ENCODE measurements around the gene CDKN2D. TPM values are rescaled to one million over a fixed set of nuclear protein-coding genes. Genes with fewer than 3 reads are reported as not detected.
A peak's percentile ranks its signal among the peaks of the same experiment; 100 is the strongest.
"Not testable (repeated sequence)": the region's sequence is repeated elsewhere in the genome, so short reads cannot be mapped to it uniquely, and the experiment has no call there.

The CDKN2D gene
- total and polyA plus RNA-seq, 10 of the 15 experiments (the other 5 are each of a cell fraction or from before 2014, with no cell fraction given): 0.53 to 17.2 (median 6.7) TPM

DNA sequence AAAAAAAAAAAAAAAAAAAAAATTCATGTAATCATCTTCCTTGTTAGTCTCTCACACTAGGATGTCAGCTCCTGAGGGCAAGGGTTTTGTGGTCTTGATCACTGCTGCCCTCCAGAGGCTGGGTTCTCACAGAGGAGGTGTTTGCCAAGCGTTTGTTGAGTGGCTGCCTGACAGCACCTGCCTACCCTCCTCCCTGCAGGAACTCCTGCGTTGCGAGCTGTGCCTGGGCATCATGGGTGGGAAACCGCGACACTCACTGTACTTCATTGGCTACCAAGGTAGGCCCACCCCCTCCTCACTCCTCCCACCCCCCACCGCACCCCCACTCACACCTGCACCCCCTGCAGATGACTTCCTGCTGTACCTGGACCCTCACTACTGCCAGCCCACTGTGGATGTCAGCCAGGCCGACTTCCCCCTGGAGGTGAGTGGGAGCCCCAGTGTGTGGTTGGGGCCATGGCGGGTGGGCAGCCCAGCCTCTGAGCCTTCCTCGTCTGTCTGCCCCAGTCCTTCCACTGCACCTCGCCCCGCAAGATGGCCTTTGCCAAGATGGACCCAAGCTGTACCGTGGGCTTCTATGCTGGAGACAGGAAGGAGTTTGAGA lies 17.0 kb downstream of the CDKN2D start:
- no peaks in the 10 kb centered on the region for H3K27me3 ChIP-seq (replicated peaks in 1 of 2; ENCODE audit: control insufficient read depth in 2 of 2, insufficient read depth in 2 of 2, low read length in 1 of 2)
- H3K27ac ChIP-seq (ENCODE audit: control insufficient read depth, insufficient read depth): no peak overlapping the region
- ChIA-PET POLR2A (interaction anchor here (0.6 to 1.6 kb wide), 3 partner anchors 9 to 869 kb away, joined by 3 to 5 read pairs (median 4); no protein-coding TSS in a partner anchor), RAD21 (ENCODE audit: unreplicated experiment) (interaction anchor here (1.6 to 2.0 kb wide), 2 partner anchors 9 to 10 kb away, joined by 4 to 5 read pairs; no protein-coding TSS in a partner anchor), SMC1A (ENCODE audit: uncharacterized antibody, unreplicated experiment) (interaction anchor here (0.6 kb wide), 1 partner anchor 107 kb away, joined by 5 read pairs; no protein-coding TSS in a partner anchor), CTCF (interaction anchor here (0.6 to 1.8 kb wide), 6 partner anchors 10 to 269 kb away, joined by 3 to 4 read pairs (median 4); no protein-coding TSS in a partner anchor)
- no TSS peak for BruUV-seq (replicated peaks)
- intact Hi-C loops (cut with micrococcal nuclease; ENCODE audit: unreplicated experiment): no loop called here
- no peak overlapping the region for H3K4me3 ChIP-seq
- H3K79me2 ChIP-seq (ENCODE audit: control insufficient read depth, insufficient read depth, low read length): no peaks in the 10 kb centered on the region; the same call in 1 of the 2 replicates
- H4K20me1 ChIP-seq (ENCODE audit: control insufficient read depth, insufficient read depth): no peaks in the 10 kb centered on the region
- H3K9ac ChIP-seq (ENCODE audit: control insufficient read depth, insufficient read depth, low read length): no peak overlapping the region
- FAIRE-seq: no peak
- H3K4me1 ChIP-seq (ENCODE audit: control insufficient read depth, insufficient read depth, low read length): peaks cover 46% of the 10 kb centered on the region
- TF ChIP-seq RFX5 (IDR thresholded peaks at IDR 0.05; ENCODE audit: low read depth, low read length): no peak
- TF ChIP-seq RUNX3 (IDR thresholded peaks at IDR 0.05; ENCODE audit: low read length): 0 out of 2 replicates have a peak, but pooled peaks have one; percentile 5
- peak; percentile 57 for TF ChIP-seq POLR2A (IDR thresholded peaks at IDR 0.05; ENCODE audit: low read depth, low read length)
- TF ChIP-seq, protein P1, sequence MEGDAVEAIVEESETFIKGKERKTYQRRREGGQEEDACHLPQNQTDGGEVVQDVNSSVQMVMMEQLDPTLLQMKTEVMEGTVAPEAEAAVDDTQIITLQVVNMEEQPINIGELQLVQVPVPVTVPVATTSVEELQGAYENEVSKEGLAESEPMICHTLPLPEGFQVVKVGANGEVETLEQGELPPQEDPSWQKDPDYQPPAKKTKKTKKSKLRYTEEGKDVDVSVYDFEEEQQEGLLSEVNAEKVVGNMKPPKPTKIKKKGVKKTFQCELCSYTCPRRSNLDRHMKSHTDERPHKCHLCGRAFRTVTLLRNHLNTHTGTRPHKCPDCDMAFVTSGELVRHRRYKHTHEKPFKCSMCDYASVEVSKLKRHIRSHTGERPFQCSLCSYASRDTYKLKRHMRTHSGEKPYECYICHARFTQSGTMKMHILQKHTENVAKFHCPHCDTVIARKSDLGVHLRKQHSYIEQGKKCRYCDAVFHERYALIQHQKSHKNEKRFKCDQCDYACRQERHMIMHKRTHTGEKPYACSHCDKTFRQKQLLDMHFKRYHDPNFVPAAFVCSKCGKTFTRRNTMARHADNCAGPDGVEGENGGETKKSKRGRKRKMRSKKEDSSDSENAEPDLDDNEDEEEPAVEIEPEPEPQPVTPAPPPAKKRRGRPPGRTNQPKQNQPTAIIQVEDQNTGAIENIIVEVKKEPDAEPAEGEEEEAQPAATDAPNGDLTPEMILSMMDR (IDR thresholded peaks at IDR 0.05 in 2 of 3, conservative IDR thresholded peaks at IDR 0.05 in 1 of 3; ENCODE audit: control insufficient read depth in 2 of 3, extremely low read depth in 1 of 3, insufficient read depth in 1 of 3, low read depth in 3 of 3, low read length in 3 of 3): 0 out of 6 replicates have a peak, but pooled peaks of 2 of the 3 experiments have one; percentile 5 to 8
- TF ChIP-seq CEBPB (IDR thresholded peaks at IDR 0.05; ENCODE audit: borderline replicate concordance in 1 of 2, low read depth in 2 of 2, low read length in 2 of 2): no peak
- TF ChIP-seq, protein P2, sequence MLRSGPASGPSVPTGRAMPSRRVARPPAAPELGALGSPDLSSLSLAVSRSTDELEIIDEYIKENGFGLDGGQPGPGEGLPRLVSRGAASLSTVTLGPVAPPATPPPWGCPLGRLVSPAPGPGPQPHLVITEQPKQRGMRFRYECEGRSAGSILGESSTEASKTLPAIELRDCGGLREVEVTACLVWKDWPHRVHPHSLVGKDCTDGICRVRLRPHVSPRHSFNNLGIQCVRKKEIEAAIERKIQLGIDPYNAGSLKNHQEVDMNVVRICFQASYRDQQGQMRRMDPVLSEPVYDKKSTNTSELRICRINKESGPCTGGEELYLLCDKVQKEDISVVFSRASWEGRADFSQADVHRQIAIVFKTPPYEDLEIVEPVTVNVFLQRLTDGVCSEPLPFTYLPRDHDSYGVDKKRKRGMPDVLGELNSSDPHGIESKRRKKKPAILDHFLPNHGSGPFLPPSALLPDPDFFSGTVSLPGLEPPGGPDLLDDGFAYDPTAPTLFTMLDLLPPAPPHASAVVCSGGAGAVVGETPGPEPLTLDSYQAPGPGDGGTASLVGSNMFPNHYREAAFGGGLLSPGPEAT (IDR thresholded peaks at IDR 0.05; ENCODE audit: low read depth): no peak
- 99% methylated on average over 11 of the region's 12 CpGs for WGBS (ENCODE audit: insufficient coverage, insufficient replicate concordance, low lambda C conversion rate, missing lambda C conversion rate)
- no peak overlapping the region for H2AFZ ChIP-seq (ENCODE audit: control insufficient read depth, low read depth, low read length)
- peaks cover 25 to 26% of the 10 kb centered on the region in 2 experiments for H3K36me3 ChIP-seq (ENCODE audit: control insufficient read depth in 2 of 2, insufficient read depth in 2 of 2, low read length in 1 of 2)
- no peak overlapping the region for H3K4me2 ChIP-seq (ENCODE audit: control insufficient read depth, insufficient read depth)
- no peaks in the 10 kb centered on the region; the same call in 2 of the 3 replicates for H3K9me3 ChIP-seq (replicated peaks; ENCODE audit: control insufficient read depth, insufficient read depth, low read length)
- no peak for DNase-seq (ENCODE audit: low read depth, low spot score)
- no peak for ATAC-seq
- in situ Hi-C loops (cut with MboI): no loop called here

DNA sequence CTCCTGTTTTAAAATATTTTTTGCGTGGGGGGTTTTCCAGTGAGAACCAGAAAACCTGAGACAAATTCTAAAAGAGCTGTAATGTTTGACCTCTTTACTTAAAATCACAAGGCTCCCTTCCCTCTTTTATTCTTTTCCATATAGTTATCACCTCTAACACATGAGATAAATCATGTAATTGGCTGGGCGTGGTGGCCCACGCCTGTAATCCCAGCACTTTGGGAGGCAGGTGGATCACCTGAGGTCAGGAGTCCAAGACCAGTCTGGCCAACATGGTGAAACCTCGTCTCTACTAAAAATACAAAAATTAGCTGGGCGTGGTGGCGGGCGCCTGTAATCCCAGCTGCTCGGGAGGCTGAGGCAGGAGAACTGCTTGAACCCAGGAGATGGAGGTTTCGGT lies 17.8 kb downstream of the CDKN2D start:
- CTCF ChIA-PET: interaction anchor here (0.7 to 1.8 kb wide), 4 partner anchors 9 to 270 kb away, joined by 3 to 4 read pairs (median 4); no protein-coding TSS in a partner anchor
- BruUV-seq (replicated peaks); H3K9ac ChIP-seq (ENCODE audit: control insufficient read depth, insufficient read depth, low read length); H2AFZ ChIP-seq (ENCODE audit: control insufficient read depth, low read depth, low read length); DNase-seq (ENCODE audit: low read depth, low spot score); RAD21 ChIA-PET (ENCODE audit: unreplicated experiment); in situ Hi-C loops (cut with MboI); H3K4me3 ChIP-seq; ATAC-seq; H3K27me3 ChIP-seq (replicated peaks in 1 of 2; ENCODE audit: control insufficient read depth in 2 of 2, insufficient read depth in 2 of 2, low read length in 1 of 2); H3K27ac ChIP-seq (ENCODE audit: control insufficient read depth, insufficient read depth); H3K9me3 ChIP-seq (replicated peaks; ENCODE audit: control insufficient read depth, insufficient read depth, low read length); SMC1A ChIA-PET (ENCODE audit: uncharacterized antibody, unreplicated experiment); H3K4me2 ChIP-seq (ENCODE audit: control insufficient read depth, insufficient read depth); H3K79me2 ChIP-seq (ENCODE audit: control insufficient read depth, insufficient read depth, low read length); FAIRE-seq; intact Hi-C loops (cut with micrococcal nuclease; ENCODE audit: unreplicated experiment); POLR2A ChIA-PET; H4K20me1 ChIP-seq (ENCODE audit: control insufficient read depth, insufficient read depth): not testable (repeated sequence)
- H3K36me3 ChIP-seq (ENCODE audit: control insufficient read depth in 2 of 2, insufficient read depth in 2 of 2, low read length in 1 of 2): peaks cover 25 to 26% of the 10 kb centered on the region in 2 experiments
- 98% methylated on average over 9 of the region's 9 CpGs for WGBS (ENCODE audit: insufficient coverage, insufficient replicate concordance, low lambda C conversion rate, missing lambda C conversion rate)
- H3K4me1 ChIP-seq (ENCODE audit: control insufficient read depth, insufficient read depth, low read length): peaks cover 46% of the 10 kb centered on the region

Measured in GM12878 (cell line).